A549 (cell line): Measurements from ENCODE around the gene KCNH2. TPM values are rescaled to one million over a fixed set of nuclear protein-coding genes. Genes with fewer than 3 reads are reported as not detected.

Experiments
- ATAC-seq, 2 experiments: fragments of 200-7000 bp in 1 of 2; fragments of >200 bp in 1 of 2; cut with Nextera tagmentation in 1 of 2; cut with Tn5 transposase in 1 of 2; 3 replicates each; pipeline versions ENCODE4 v1.8.0 to v1.9.1; 2018 to 2020; ENCODE audit warnings: mild to moderate bottlenecking in 1 of 2, moderate library complexity in 1 of 2
- CTCF ChIA-PET: fragments of 300-600 bp; sonication (Branson Sonifier 250); formaldehyde crosslinking; extraction: SDS; loops from one replicate; lab custom pipeline; 2021; ENCODE audit warnings: antibody characterized with exemption, inconsistent platforms; lab: Yijun Ruan, JAX
- POLR2A ChIA-PET: fragments of 350-600 bp; formaldehyde crosslinking; extraction: SDS; loops from one replicate; lab custom pipeline; 2021; ENCODE audit warnings: antibody characterized with exemption, inconsistent platforms; lab: Yijun Ruan, JAX
- DNase-seq, 2 experiments: peaks; one replicate each; pipeline versions ENCODE4 v3.0.0 to v3.0.0-alpha.2; 2011 to 2016; ENCODE audit warnings: low read depth in 1 of 2, low spot score in 1 of 2
- FAIRE-seq: peaks from 2 replicates; lab custom pipeline; 2011; peaks lifted over from hg19 to GRCh38; lab: Jason Lieb, UNC
- H3K27ac ChIP-seq, 2 experiments: fragments of >200 bp; sonication (Bioruptor Twin); formaldehyde crosslinking; 3 replicates each; pipeline ENCODE4 v1.5.1; 2016 to 2017
- H3K4me1 ChIP-seq: fragments of >200 bp; sonication (Bioruptor Twin); formaldehyde crosslinking; 3 replicates; pipeline ENCODE4 v1.6.1; 2016
- H3K4me2 ChIP-seq: fragments of >200 bp; sonication (Bioruptor Twin); formaldehyde crosslinking; 3 replicates; pipeline ENCODE4 v1.6.1; 2016
- H3K4me3 ChIP-seq: fragments of >200 bp; sonication (Bioruptor Twin); formaldehyde crosslinking; 3 replicates; pipeline ENCODE4 v1.5.1; 2016
- H3K9me3 ChIP-seq: fragments of >200 bp; sonication (Bioruptor Twin); formaldehyde crosslinking; 3 replicates; pipeline ENCODE4 v1.6.1; 2016
- E2F6 ChIP-seq: IDR thresholded peaks from 2 replicates; pipeline ENCODE4 v1.6.1; 2012; ENCODE audit warnings: low read depth, borderline replicate concordance
- ELK1 ChIP-seq: fragments of 150-350 bp; IDR thresholded peaks from 2 replicates; pipeline ENCODE4 v1.6.1; 2014; ENCODE audit warnings: low read depth, mild to moderate bottlenecking, low read length
- FOSL2 ChIP-seq, 2 experiments: fragments of 450-650 bp in 1 of 2; fragments of >200 bp in 1 of 2; sonication (Bioruptor Twin) in 1 of 2; formaldehyde crosslinking; IDR thresholded peaks; 2 replicates each; pipeline versions ENCODE4 v1.5.0 to v1.6.1; 2016 to 2020; ENCODE audit warnings: mild to moderate bottlenecking in 1 of 2, moderate library complexity in 1 of 2
- FOXS1 ChIP-seq: fragments of 250-450 bp; sonication (Bioruptor Pico); IDR thresholded peaks from 2 replicates; pipeline ENCODE4 v1.5.0; 2020; ENCODE audit warnings: mild to moderate bottlenecking, moderate library complexity
- JUN ChIP-seq, 2 experiments: fragments of >200 bp; sonication (Bioruptor Twin); formaldehyde crosslinking; IDR thresholded peaks; 2 replicates in 1 of 2; 3 replicates in 1 of 2; pipeline ENCODE4 v1.6.1; 2016 to 2017
- KDM5A ChIP-seq: fragments of 200-600 bp; sonication (generic); IDR thresholded peaks from 2 replicates; pipeline ENCODE4 v1.6.1; 2016; ENCODE audit warnings: antibody characterized with exemption, mild to moderate bottlenecking
- RAD21 ChIP-seq, 2 experiments: fragments of >200 bp in 1 of 2; sonication (Bioruptor Twin) in 1 of 2; formaldehyde crosslinking in 1 of 2; IDR thresholded peaks in 1 of 2; conservative IDR thresholded peaks in 1 of 2; 2 replicates in 1 of 2; 3 replicates in 1 of 2; pipeline ENCODE4 v1.6.1; 2012 to 2018; ENCODE audit warnings: inconsistent platforms in 1 of 2
- RARB ChIP-seq: fragments of 250-450 bp; sonication (Bioruptor Pico); IDR thresholded peaks from 2 replicates; pipeline ENCODE4 v1.8.0; 2021; ENCODE audit warnings: mild to moderate bottlenecking, moderate library complexity
- REST ChIP-seq: fragments of 200-600 bp; sonication (generic); IDR thresholded peaks from 2 replicates; pipeline ENCODE4 v1.6.1; 2016; ENCODE audit warnings: antibody characterized with exemption, mild to moderate bottlenecking, moderate library complexity
- RNF2 ChIP-seq: fragments of 200-600 bp; sonication (generic); IDR thresholded peaks from 2 replicates; pipeline ENCODE4 v1.6.1; 2016; ENCODE audit warnings: low read depth, mild to moderate bottlenecking, antibody characterized with exemption, moderate library complexity, borderline replicate concordance
- TP53 ChIP-seq: fragments of 250-450 bp; sonication (Bioruptor Pico); IDR thresholded peaks from 2 replicates; pipeline ENCODE4 v1.5.0; 2021; ENCODE audit warnings: mild to moderate bottlenecking, moderate library complexity
- ZC3H11A ChIP-seq: fragments of 450-650 bp; IDR thresholded peaks from 2 replicates; pipeline ENCODE4 v1.6.1; 2014; ENCODE audit warnings: antibody characterized with exemption, mild to moderate bottlenecking
- ZNF302 ChIP-seq: fragments of 250-450 bp; sonication (Bioruptor Pico); IDR thresholded peaks from 2 replicates; pipeline ENCODE4 v1.9.0; 2021; ENCODE audit warnings: inconsistent platforms, mild to moderate bottlenecking, moderate library complexity
- WGBS: methylation state at CpG from one replicate; pipeline ENCODE4 v1.1.6; 2017; ENCODE audit errors: missing lambda C conversion rate; 5-methylcytosine and 5-hydroxymethylcytosine counted together
- polyA plus RNA-seq, 4 experiments: library from polyadenylated mRNA; depleted of rRNA in 3 of 4; stranded (reverse); fragments of >200 nt; fragmentation: RNase III in 1 of 4; extraction: RNeasy Plus Mini Kit Qiagen cat#74134 plus additional on column Dnase treatment in 1 of 4; gene quantifications; 2 replicates in 3 of 4; 3 replicates in 1 of 4; pipeline ENCODE4 v1.2.3, GENCODE V29; 2011 to 2017

The KCNH2 gene
- polyA plus RNA-seq, 2 of the 4 experiments (the other 2 are of a cell fraction): 0.26 to 0.41 TPM

GRCh38 chr7:150959739-150960734 lies 18.1 kb downstream of the KCNH2 start:
- Histone ChIP-seq H3K4me3 (no peak overlapping the region), H3K4me1 (no peaks in the 10 kb centered on the region), H3K27ac (no peak overlapping the region), H3K4me2 (no peak overlapping the region), H3K9me3 (no peaks in the 10 kb centered on the region)
- no peak for ATAC-seq
- FAIRE-seq: no peak
- 61% methylated on average over 24 of the region's 24 CpGs for WGBS
- POLR2A ChIA-PET: no interaction called here
- DNase-seq: no peak
- CTCF ChIA-PET: interaction anchor here (0.9 to 4.5 kb wide), 7 partner anchors 26 to 591 kb away, joined by 3 to 50 read pairs (median 18); partner anchors contain the start of gene REPIN1
- TF ChIP-seq FOXS1 (CRISPR knock-in tag): no peak
- no peak for TF ChIP-seq RNF2
- TF ChIP-seq FOSL2 (IDR thresholded peaks at IDR 0.05): no peak
- TF ChIP-seq FOSL2 (CRISPR knock-in tag; IDR thresholded peaks at IDR 0.05): no peak
- no peak for TF ChIP-seq TP53 (CRISPR knock-in tag)

GRCh38 chr7:150959081-150959480 lies 19.0 kb downstream of the KCNH2 start:
- FAIRE-seq: no peak
- CTCF ChIA-PET: interaction anchor here (0.6 to 3.6 kb wide), 5 partner anchors 22 to 590 kb away, joined by 3 to 22 read pairs (median 3); partner anchors contain the start of gene REPIN1
- POLR2A ChIA-PET: no interaction called here
- Histone ChIP-seq H3K4me3 (no peak overlapping the region), H3K4me1 (no peaks in the 10 kb centered on the region), H3K4me2 (no peak overlapping the region), H3K9me3 (no peaks in the 10 kb centered on the region), H3K27ac (no peak overlapping the region)
- TF ChIP-seq KDM5A: no peak
- no peak for TF ChIP-seq JUN (IDR thresholded peaks at IDR 0.05)
- TF ChIP-seq REST: no peak
- TF ChIP-seq RARB (CRISPR knock-in tag): no peak
- no peak for TF ChIP-seq ELK1
- TF ChIP-seq FOXS1 (CRISPR knock-in tag): no peak
- no peak for TF ChIP-seq RAD21 (conservative IDR thresholded peaks at IDR 0.05 in 1 of 2, IDR thresholded peaks at IDR 0.05 in 1 of 2)
- no peak for TF ChIP-seq E2F6
- TF ChIP-seq ZC3H11A: no peak
- ATAC-seq: no peak
- 29% methylated on average over 3 of the region's 3 CpGs for WGBS
- no peak for DNase-seq

- Histone ChIP-seq H3K9me3 (no peaks in the 10 kb centered on the region), H3K4me3 (no peak overlapping the region), H3K27ac (no peak overlapping the region), H3K4me1 (no peaks in the 10 kb centered on the region), H3K4me2 (no peak overlapping the region)
- no peak for ATAC-seq
- TF ChIP-seq KDM5A (no peak), ZNF302 (CRISPR knock-in tag) (no peak)
- FAIRE-seq: no peak
- ChIA-PET POLR2A (no interaction called here), CTCF (interaction anchor here (1.4 to 3.6 kb wide), 3 partner anchors 28 to 60 kb away, joined by 4 to 22 read pairs (median 14); no protein-coding TSS in a partner anchor)
- DNase-seq: no peak
- whole genome bisulfite sequencing: 55% methylated on average over 13 of the region's 13 CpGs
These were observed 19.5 kb downstream of the KCNH2 start for GRCh38 chr7:150958597-150958996.
